ENCODE results near the gene PARVG.

GRCh38 chr22:44175676-44176075 is 5.0 kb upstream of the PARVG start:
- TF ChIP-seq POLR2A (IDR thresholded peaks at IDR 0.05; ENCODE audit: low read length) (no peak), GATA1 (IDR thresholded peaks at IDR 0.05; ENCODE audit: low read depth, low read length) (no peak)

Data from erythroblast (primary cell).